Right atrium auricular region (tissue), 2 donors: ENCODE results near the gene EPDR1. TPM values are rescaled to one million over a fixed set of nuclear protein-coding genes. Genes with fewer than 3 reads are reported as not detected.
"Not testable (repeated sequence)": the region's sequence is repeated elsewhere in the genome, so short reads cannot be mapped to it uniquely, and the experiment has no call there.

ENCODE experiments used
- DNase-seq: peaks from one replicate; pipeline ENCODE4 v3.0.0-alpha.2; 2019; ENCODE audit warnings: low spot score
- H3K27ac ChIP-seq, 2 donors: fragments of 200-600 bp; sonication (generic); 1 replicate in 1 of 2; 2 replicates in 1 of 2; pipeline ENCODE4 v1.5.1; 2016 to 2019
- H3K27me3 ChIP-seq, 2 donors: fragments of 200-600 bp; sonication (generic); one replicate each; pipeline versions ENCODE4 v1.5.1 to v1.6.0; 2017 to 2019
- H3K36me3 ChIP-seq: fragments of 200-600 bp; sonication (generic); one replicate; pipeline ENCODE4 v1.5.1; 2016
- H3K4me1 ChIP-seq, 2 donors: fragments of 200-600 bp; sonication (generic); one replicate each; pipeline versions ENCODE4 v1.5.1 to v1.6.0; 2017 to 2019
- H3K4me3 ChIP-seq, 2 donors: fragments of 200-600 bp; sonication (generic); 1 replicate in 1 of 2; 2 replicates in 1 of 2; pipeline ENCODE4 v1.5.1; 2017 to 2019; ENCODE audit warnings: mild to moderate bottlenecking in 1 of 2, moderate library complexity in 1 of 2
- H3K9me3 ChIP-seq, 2 donors: fragments of 200-600 bp; sonication (generic); one replicate each; pipeline ENCODE4 v1.5.1; 2019
- CTCF ChIP-seq, 2 donors: fragments of 200-600 bp; sonication (generic); IDR thresholded peaks; one replicate each; pipeline ENCODE4 v1.5.1; 2019; ENCODE audit warnings: antibody characterized with exemption in 2 of 2
- total RNA-seq, 2 donors: library from RNA; depleted of rRNA; stranded (reverse); fragments of >200 nt; gene quantifications; one replicate each; pipeline ENCODE4 v1.1.0, GENCODE V29; 2016

The EPDR1 gene
- total RNA-seq, 2 donors from 2014 or later = 9.9 to 36.3 TPM

- H3K27ac ChIP-seq = no peak overlapping the region
- H3K27me3 ChIP-seq = no peaks in the 10 kb centered on the region
- no peak for TF ChIP-seq CTCF (IDR thresholded peaks at IDR 0.05)
- no peak for DNase-seq
- H3K4me1 ChIP-seq = peaks cover 0 to 28% of the 10 kb centered on the region in 2 donors
- H3K36me3 ChIP-seq = no peaks in the 10 kb centered on the region
- H3K4me3 ChIP-seq = no peak overlapping the region
- H3K9me3 ChIP-seq = no peaks in the 10 kb centered on the region
Measured at GRCh38 chr7:37944737-37945054, 24.3 kb downstream of the EPDR1 start.

- DNase-seq = no peak
- Histone ChIP-seq H3K27ac (no peak overlapping the region), H3K4me3 (no peak overlapping the region), H3K27me3 (no peaks in the 10 kb centered on the region), H3K9me3 (no peaks in the 10 kb centered on the region), H3K36me3 (no peaks in the 10 kb centered on the region), H3K4me1 (peaks cover 0 to 28% of the 10 kb centered on the region in 2 donors)
- TF ChIP-seq CTCF (IDR thresholded peaks at IDR 0.05) = no peak
Measured at GRCh38 chr7:37945336-37945735, 24.9 kb downstream of the EPDR1 start.

- Histone ChIP-seq H3K4me1 (peaks cover 0 to 27% of the 10 kb centered on the region in 2 donors), H3K27ac (no peak overlapping the region)
- no peak for DNase-seq
Measured at GRCh38 chr7:37947138-37947940, 26.9 kb downstream of the EPDR1 start.

GRCh38 chr7:37947941-37948210 is 27.4 kb downstream of the EPDR1 start:
- H3K36me3 ChIP-seq = no peaks in the 10 kb centered on the region
- TF ChIP-seq CTCF (IDR thresholded peaks at IDR 0.05) = no peak
- H3K27me3 ChIP-seq = no peaks in the 10 kb centered on the region
- H3K4me3 ChIP-seq = no peak overlapping the region
- H3K27ac ChIP-seq = no peak overlapping the region
- DNase-seq = no peak
- H3K4me1 ChIP-seq = peaks cover 0 to 21% of the 10 kb centered on the region in 2 donors
- no peaks in the 10 kb centered on the region for H3K9me3 ChIP-seq

More at GRCh38 chr7:37947138-37947940, 26.9 kb downstream of the EPDR1 start:
- TF ChIP-seq CTCF (IDR thresholded peaks at IDR 0.05) = no peak
- H3K4me3 ChIP-seq = no peak overlapping the region
- no peaks in the 10 kb centered on the region for H3K36me3 ChIP-seq
- H3K9me3 ChIP-seq = no peaks in the 10 kb centered on the region
- no peaks in the 10 kb centered on the region for H3K27me3 ChIP-seq

- H3K36me3 ChIP-seq = no peaks in the 10 kb centered on the region
- no peaks in the 10 kb centered on the region for H3K27me3 ChIP-seq
- TF ChIP-seq CTCF (IDR thresholded peaks at IDR 0.05) = no peak
- DNase-seq = no peak
- H3K4me1 ChIP-seq = peaks cover 0 to 6% of the 10 kb centered on the region in 2 donors
- no peak overlapping the region for H3K27ac ChIP-seq
- no peak overlapping the region for H3K4me3 ChIP-seq
- H3K9me3 ChIP-seq = no peaks in the 10 kb centered on the region
Measured at GRCh38 chr7:37952240-37952639, 31.8 kb downstream of the EPDR1 start.

GRCh38 chr7:37954217-37954616 is 33.8 kb downstream of the EPDR1 start:
- not testable (repeated sequence) for H3K9me3 ChIP-seq, H3K4me1 ChIP-seq, H3K4me3 ChIP-seq, H3K27me3 ChIP-seq, H3K27ac ChIP-seq, H3K36me3 ChIP-seq, DNase-seq
